ENCODE results near the gene MLX.

DNA sequence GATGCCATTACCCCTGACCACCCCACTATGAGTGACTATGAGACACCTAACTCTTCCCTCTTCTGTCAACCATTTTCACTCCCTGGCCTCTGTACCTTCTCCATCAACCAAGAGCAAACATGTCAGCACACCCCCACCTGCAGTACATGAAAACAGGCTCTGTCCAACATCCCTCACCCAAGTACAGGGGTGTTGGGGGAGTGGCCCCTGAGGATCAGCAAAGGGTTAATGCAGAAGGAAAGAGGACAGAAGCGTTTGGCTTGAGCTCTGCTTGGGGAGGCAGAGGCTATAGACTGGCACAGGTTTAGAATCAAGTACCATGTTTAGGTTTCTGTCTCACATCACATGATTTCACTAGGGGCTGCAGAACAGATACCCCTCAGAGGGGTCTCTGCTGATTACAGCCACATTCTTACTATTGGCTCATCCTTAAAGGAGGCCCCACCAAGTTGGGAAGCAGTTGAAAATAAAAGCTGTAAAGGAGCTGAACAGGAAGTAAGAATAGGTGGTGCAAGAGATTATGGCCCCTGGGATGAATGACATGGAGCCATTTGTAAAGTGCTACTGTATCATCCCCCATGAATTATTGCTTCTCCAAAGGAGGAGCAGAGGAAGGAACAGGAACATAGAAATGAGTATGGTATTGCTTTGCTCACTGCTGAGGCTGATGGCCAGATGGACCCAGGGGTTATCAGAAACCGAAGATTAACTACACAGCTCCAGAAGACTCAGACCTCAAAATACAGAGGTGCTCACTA is 13.1 kb downstream of the MLX start:
- no peak for TF ChIP-seq EZH2 (IDR thresholded peaks at IDR 0.05; ENCODE audit: borderline replicate concordance, low read length)
- TF ChIP-seq, protein P1, sequence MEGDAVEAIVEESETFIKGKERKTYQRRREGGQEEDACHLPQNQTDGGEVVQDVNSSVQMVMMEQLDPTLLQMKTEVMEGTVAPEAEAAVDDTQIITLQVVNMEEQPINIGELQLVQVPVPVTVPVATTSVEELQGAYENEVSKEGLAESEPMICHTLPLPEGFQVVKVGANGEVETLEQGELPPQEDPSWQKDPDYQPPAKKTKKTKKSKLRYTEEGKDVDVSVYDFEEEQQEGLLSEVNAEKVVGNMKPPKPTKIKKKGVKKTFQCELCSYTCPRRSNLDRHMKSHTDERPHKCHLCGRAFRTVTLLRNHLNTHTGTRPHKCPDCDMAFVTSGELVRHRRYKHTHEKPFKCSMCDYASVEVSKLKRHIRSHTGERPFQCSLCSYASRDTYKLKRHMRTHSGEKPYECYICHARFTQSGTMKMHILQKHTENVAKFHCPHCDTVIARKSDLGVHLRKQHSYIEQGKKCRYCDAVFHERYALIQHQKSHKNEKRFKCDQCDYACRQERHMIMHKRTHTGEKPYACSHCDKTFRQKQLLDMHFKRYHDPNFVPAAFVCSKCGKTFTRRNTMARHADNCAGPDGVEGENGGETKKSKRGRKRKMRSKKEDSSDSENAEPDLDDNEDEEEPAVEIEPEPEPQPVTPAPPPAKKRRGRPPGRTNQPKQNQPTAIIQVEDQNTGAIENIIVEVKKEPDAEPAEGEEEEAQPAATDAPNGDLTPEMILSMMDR (conservative IDR thresholded peaks at IDR 0.05 in 1 of 2, IDR thresholded peaks at IDR 0.05 in 1 of 2; ENCODE audit: extremely low read depth in 1 of 2, insufficient read depth in 1 of 2, low read depth in 1 of 2, low read length in 2 of 2) = no peak

Data from mammary epithelial cell (primary cell).